ENCODE results near the gene SLC5A9.

SLC5A9 gene

DNA sequence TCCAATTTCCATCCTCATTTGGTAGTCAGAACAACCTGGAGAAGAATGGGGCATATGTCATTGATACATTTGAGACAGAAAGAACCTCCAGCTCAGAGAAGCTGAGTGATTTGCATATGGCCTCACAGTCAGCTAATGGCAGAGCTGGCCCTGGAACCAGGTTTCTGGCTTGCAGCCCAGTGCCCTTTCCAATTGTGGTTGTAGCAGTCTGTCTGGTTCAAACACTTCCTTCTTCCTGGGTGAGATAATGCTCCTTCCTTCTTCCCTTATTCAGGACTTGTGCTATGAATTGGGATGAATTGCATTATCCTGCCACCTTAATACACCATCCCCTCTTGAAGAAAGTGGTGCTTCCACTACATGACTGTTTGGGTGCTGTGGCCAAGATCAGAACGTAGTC lies 24.2 kb downstream of the SLC5A9 start:
- TF ChIP-seq, protein P1, sequence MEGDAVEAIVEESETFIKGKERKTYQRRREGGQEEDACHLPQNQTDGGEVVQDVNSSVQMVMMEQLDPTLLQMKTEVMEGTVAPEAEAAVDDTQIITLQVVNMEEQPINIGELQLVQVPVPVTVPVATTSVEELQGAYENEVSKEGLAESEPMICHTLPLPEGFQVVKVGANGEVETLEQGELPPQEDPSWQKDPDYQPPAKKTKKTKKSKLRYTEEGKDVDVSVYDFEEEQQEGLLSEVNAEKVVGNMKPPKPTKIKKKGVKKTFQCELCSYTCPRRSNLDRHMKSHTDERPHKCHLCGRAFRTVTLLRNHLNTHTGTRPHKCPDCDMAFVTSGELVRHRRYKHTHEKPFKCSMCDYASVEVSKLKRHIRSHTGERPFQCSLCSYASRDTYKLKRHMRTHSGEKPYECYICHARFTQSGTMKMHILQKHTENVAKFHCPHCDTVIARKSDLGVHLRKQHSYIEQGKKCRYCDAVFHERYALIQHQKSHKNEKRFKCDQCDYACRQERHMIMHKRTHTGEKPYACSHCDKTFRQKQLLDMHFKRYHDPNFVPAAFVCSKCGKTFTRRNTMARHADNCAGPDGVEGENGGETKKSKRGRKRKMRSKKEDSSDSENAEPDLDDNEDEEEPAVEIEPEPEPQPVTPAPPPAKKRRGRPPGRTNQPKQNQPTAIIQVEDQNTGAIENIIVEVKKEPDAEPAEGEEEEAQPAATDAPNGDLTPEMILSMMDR (IDR thresholded peaks at IDR 0.05; ENCODE audit: low read depth, low read length, missing control alignments), result no peak
- no peak overlapping the region for H3K4me3 ChIP-seq (ENCODE audit: low read depth, low read length)
- DNase-seq (ENCODE audit: low read depth), result no peak
- in situ Hi-C loops (cut with HindIII; ENCODE audit: low sequenced_read_pairs), result no loop called here

DNA sequence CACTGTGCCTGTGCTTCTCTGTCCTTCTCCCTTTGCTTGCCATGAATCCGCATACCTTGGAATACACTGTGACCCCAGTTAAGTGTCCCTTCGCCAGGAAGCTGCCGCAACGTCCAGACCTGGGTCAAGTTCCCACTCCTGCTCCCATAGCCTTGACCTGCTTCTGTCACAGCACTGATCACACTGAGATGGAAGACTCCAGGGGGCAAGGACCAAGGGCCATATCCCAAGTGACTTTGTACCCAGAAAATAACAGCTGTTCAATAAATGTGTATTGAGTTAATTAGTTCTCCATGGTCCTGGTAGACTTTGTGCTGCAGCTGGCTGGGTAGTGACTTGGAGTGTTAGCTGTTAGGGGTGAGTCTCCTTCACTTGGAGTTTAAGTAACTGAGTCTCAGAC lies 25.8 kb downstream of the SLC5A9 start:
- DNase-seq (ENCODE audit: low read depth), result no peak
- in situ Hi-C loops (cut with HindIII; ENCODE audit: low sequenced_read_pairs), result no loop called here
- H3K4me3 ChIP-seq (ENCODE audit: low read depth, low read length), result no peak overlapping the region
- TF ChIP-seq, protein P1 (IDR thresholded peaks at IDR 0.05; ENCODE audit: low read depth, low read length, missing control alignments), result no peak

DNA sequence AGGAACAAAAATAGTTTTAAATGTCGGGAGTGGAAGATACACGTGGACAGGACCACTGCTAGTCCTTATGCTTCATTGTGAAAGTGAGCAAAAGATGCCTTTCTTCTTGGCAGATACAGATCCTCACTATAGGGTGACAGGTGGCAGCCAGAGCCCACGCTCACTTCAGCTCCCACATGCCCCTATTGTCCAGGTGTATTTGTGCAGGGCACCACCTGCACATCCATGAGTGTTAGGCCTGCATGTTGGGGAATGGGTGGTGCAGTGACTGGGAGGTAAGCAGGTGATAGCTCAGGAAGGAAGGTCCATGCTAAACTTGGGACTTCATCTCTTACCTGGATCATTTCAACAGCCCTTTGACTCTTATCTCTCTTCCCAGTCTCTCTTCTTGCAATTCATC lies 27.4 kb downstream of the SLC5A9 start:
- no peak overlapping the region for H3K4me3 ChIP-seq (ENCODE audit: low read depth, low read length)
- TF ChIP-seq, protein P1 (IDR thresholded peaks at IDR 0.05; ENCODE audit: low read depth, low read length, missing control alignments), result no peak
- in situ Hi-C loops (cut with HindIII; ENCODE audit: low sequenced_read_pairs), result no loop called here
- DNase-seq (ENCODE audit: low read depth), result no peak

DNA sequence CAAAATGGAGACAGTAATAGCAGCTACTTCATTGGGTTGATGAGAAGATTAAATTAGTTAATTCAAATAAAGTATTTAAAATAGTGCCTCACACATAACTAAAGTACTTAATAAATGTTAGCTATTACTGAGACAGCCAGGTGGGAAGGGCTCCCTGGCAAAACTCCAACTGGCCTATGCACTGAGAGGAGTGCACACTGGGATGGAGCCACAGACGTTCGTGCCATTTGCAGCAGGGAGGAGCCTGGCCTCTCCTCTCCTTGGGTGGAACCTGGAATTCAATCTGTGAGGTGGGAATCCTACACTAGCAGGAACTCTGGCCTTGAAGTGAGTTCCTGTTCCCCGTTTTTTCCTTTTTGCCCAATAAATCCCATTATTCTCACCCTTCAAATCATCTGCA lies 28.1 kb downstream of the SLC5A9 start:
- no peak for DNase-seq (ENCODE audit: low read depth)
- H3K4me3 ChIP-seq (ENCODE audit: low read depth, low read length), result no peak overlapping the region
- in situ Hi-C loops (cut with HindIII; ENCODE audit: low sequenced_read_pairs), result no loop called here
- TF ChIP-seq, protein P1 (IDR thresholded peaks at IDR 0.05; ENCODE audit: low read depth, low read length, missing control alignments), result no peak

DNA sequence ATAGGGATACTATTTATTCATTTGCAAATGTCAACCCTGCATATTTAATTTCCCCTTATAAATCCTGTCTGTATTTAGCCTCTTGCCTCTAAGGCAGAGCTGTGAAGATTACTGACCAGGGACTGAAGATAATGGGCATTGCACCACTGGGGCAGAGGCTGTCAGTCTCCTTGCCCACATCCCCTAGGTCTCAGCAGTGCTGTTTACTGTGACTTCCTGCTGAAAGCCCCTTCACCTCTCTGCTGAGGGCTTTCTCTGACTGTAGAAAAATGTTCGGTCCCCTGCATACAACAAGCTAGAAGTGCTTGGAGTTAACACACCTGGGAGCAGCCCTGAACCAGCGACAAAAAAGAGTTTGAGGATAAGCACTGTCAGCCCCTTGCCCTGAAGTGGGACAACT lies 28.8 kb downstream of the SLC5A9 start:
- TF ChIP-seq, protein P1 (IDR thresholded peaks at IDR 0.05; ENCODE audit: low read depth, low read length, missing control alignments), result no peak
- in situ Hi-C loops (cut with HindIII; ENCODE audit: low sequenced_read_pairs), result no loop called here
- H3K4me3 ChIP-seq (ENCODE audit: low read depth, low read length), result no peak overlapping the region
- no peak for DNase-seq (ENCODE audit: low read depth)

DNA sequence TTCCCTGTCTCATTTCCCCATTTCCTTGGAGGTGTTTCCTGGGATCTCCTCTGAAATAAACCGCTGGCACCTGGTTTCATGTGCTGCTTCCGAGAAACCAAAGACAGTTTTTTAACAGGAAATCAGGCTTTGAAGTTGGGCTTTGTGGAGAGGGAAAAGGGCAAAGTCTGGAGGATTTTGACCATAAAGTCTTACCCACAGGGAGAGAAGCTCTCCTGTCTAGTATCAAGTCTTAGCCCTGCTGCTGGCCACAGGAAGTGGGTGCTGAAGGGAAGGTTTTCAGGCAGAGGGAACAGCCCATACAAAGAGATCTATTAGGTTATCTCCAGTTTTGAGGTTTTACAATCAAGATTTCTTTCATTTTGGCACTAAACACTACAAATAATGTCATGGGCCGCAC lies 29.3 kb downstream of the SLC5A9 start:
- no peak for DNase-seq (ENCODE audit: low read depth)
- TF ChIP-seq, protein P1 (IDR thresholded peaks at IDR 0.05; ENCODE audit: low read depth, low read length, missing control alignments), result no peak
- H3K4me3 ChIP-seq (ENCODE audit: low read depth, low read length), result no peak overlapping the region
- in situ Hi-C loops (cut with HindIII; ENCODE audit: low sequenced_read_pairs), result no loop called here

DNA sequence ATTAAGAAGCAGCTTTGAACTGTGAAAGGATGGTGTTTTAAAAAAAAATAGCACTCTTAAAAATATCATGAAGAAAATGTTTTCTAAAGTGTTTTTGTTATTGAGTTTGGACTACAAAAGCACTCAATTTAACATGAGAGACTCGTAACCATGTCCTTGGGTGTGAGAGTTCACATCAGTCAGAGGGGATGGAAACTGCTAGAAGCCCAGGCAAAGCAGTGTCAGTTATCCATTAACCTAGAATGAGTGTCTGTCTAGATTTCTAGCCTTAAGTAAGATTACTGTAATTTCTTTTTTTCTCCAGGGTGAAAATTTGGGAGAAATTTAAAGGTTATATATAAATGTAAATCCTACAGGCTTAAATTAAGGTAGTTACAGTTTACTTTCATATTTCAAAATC lies 31.7 kb downstream of the SLC5A9 start:
- in situ Hi-C loops (cut with HindIII; ENCODE audit: low sequenced_read_pairs), result no loop called here
- TF ChIP-seq, protein P1 (IDR thresholded peaks at IDR 0.05; ENCODE audit: low read depth, low read length, missing control alignments), result no peak
- H3K4me3 ChIP-seq (ENCODE audit: low read depth, low read length), result no peak overlapping the region
- no peak for DNase-seq (ENCODE audit: low read depth)

Data from astrocyte of the cerebellum (primary cell).